B cell (primary cell): ENCODE results near the gene AP2B1.

Source experiments
- CTCF ChIP-seq: fragments of 200-600 bp; IDR thresholded peaks from one replicate; pipeline ENCODE4 v1.8.0; 2022; ENCODE audit warnings: antibody characterized with exemption, mild to moderate bottlenecking
- EZH2 ChIP-seq: IDR thresholded peaks from 2 replicates; pipeline ENCODE4 v1.6.1; 2012; ENCODE audit warnings: borderline replicate concordance, low read depth, mild to moderate bottlenecking, moderate library complexity, low read length; ENCODE audit not compliant: insufficient read depth, poor library complexity, severe bottlenecking

GRCh38 chr17:35698800-35699199 lies 111.7 kb downstream of the AP2B1 start:
- TF ChIP-seq CTCF (no peak), EZH2 (no peak)
